Mesendoderm (in vitro differentiated cells): ENCODE results near the gene PSMB3.
"Not testable (repeated sequence)": the region's sequence is repeated elsewhere in the genome, so short reads cannot be mapped to it uniquely, and the experiment has no call there.

Source experiments
- DNase-seq: peaks from one replicate; pipeline ENCODE4 v3.0.0; 2013
- H2AK5ac ChIP-seq: 2 replicates; pipeline ENCODE4 v1.6.1; 2013; ENCODE audit warnings: low read length, inconsistent platforms
- H2BK120ac ChIP-seq: 2 replicates; pipeline ENCODE4 v1.6.1; 2013; ENCODE audit warnings: low read depth, mild to moderate bottlenecking, low read length, moderate library complexity, mixed read lengths
- H2BK15ac ChIP-seq: replicated peaks from 2 replicates; pipeline ENCODE4 v1.6.1; 2013; ENCODE audit warnings: low read depth, mild to moderate bottlenecking, moderate library complexity
- H2BK5ac ChIP-seq: 2 replicates; pipeline ENCODE4 v1.6.1; 2013; ENCODE audit warnings: low read length, inconsistent platforms
- H3K18ac ChIP-seq: 2 replicates; pipeline ENCODE4 v1.6.1; 2013; ENCODE audit warnings: mild to moderate bottlenecking, low read length, mixed read lengths
- H3K23ac ChIP-seq: one replicate; pipeline ENCODE4 v1.6.1; 2013; ENCODE audit warnings: low read length
- H3K27ac ChIP-seq: 2 replicates; pipeline ENCODE4 v1.5.1; 2013; ENCODE audit warnings: low read depth, mild to moderate bottlenecking, inconsistent platforms, low read length, moderate library complexity
- H3K27me3 ChIP-seq: 2 replicates; pipeline ENCODE4 v1.6.1; 2013; ENCODE audit warnings: low read length, control low read depth, mild to moderate bottlenecking, inconsistent platforms; ENCODE audit not compliant: insufficient read depth, poor library complexity
- H3K36me3 ChIP-seq: 2 replicates; pipeline ENCODE4 v1.6.1; 2013; ENCODE audit warnings: low read length, inconsistent platforms; ENCODE audit not compliant: control insufficient read depth, insufficient read depth
- H3K4ac ChIP-seq: one replicate; pipeline ENCODE4 v1.6.1; 2013; ENCODE audit warnings: low read depth, mild to moderate bottlenecking, low read length, moderate library complexity
- H3K4me1 ChIP-seq: 2 replicates; pipeline ENCODE4 v1.6.1; 2013; ENCODE audit warnings: low read depth, low read length, inconsistent platforms; ENCODE audit not compliant: control insufficient read depth
- H3K4me2 ChIP-seq: 2 replicates; pipeline ENCODE4 v1.6.1; 2013; ENCODE audit warnings: low read length
- H3K4me3 ChIP-seq: 2 replicates; pipeline ENCODE4 v1.5.1; 2013; ENCODE audit warnings: mild to moderate bottlenecking, low read length
- H3K56ac ChIP-seq: one replicate; pipeline ENCODE4 v1.6.1; 2013; ENCODE audit warnings: low read length
- H3K79me1 ChIP-seq: 2 replicates; pipeline ENCODE4 v1.6.1; 2013; ENCODE audit warnings: low read length, inconsistent platforms
- H3K79me2 ChIP-seq: 2 replicates; pipeline ENCODE4 v1.6.1; 2013; ENCODE audit warnings: mild to moderate bottlenecking, low read length; ENCODE audit not compliant: control insufficient read depth, insufficient read depth
- H3K9ac ChIP-seq: 2 replicates; pipeline ENCODE4 v1.6.1; 2013; ENCODE audit warnings: low read length, inconsistent platforms
- H4K5ac ChIP-seq: one replicate; pipeline ENCODE4 v1.6.1; 2013; ENCODE audit warnings: low read length
- H4K8ac ChIP-seq: one replicate; pipeline ENCODE4 v1.6.1; 2013; ENCODE audit warnings: low read depth, mild to moderate bottlenecking, control low read depth, low read length, moderate library complexity
- WGBS: extraction: QIAGEN DNeasy Blood & Tissue Kit; methylation state at CpG from one replicate; pipeline ENCODE4 v1.1.7; 2013; ENCODE audit warnings: low lambda C conversion rate, missing lambda C conversion rate; ENCODE audit not compliant: insufficient coverage; ENCODE audit errors: extremely low coverage; 5-methylcytosine and 5-hydroxymethylcytosine counted together

The PSMB3 gene

DNA sequence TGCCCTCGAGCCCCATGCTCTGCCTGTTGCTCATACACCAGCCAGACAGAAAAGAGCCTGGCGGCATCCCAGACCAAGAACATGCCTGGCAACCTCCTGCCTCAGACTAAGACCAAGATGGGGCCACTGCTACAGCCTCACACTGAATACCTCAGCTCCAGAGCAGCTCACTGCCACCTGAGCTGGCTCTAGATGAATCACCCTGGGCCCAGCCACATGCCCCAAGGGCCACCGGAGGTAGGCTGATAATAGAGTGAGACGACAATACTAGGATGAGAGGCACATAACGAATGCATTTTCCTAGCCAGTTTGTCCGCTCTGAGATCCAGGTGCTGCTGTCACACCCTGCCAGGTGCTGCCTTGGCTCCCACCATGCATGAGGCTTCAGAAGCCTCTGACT, 33.8 kb downstream of the PSMB3 start:
- Histone ChIP-seq H3K4ac (no peak overlapping the region), H3K27me3 (no peaks in the 10 kb centered on the region), H2BK15ac (no peak overlapping the region), H4K5ac (no peak overlapping the region), H3K27ac (no peak overlapping the region), H3K36me3 (peaks cover 18% of the 10 kb centered on the region), H3K4me2 (no peak overlapping the region), H3K56ac (no peak overlapping the region), H3K79me1 (peaks cover 11% of the 10 kb centered on the region), H3K4me3 (no peak overlapping the region), H3K18ac (no peak overlapping the region), H3K9ac (no peak overlapping the region), H3K4me1 (peaks cover 4% of the 10 kb centered on the region), H3K79me2 (peaks cover 3% of the 10 kb centered on the region), H2AK5ac (no peak overlapping the region), H3K23ac (no peak overlapping the region), H4K8ac (no peak overlapping the region), H2BK5ac (no peak overlapping the region), H2BK120ac (no peak overlapping the region)
- no CpG with 5 or more reads among the region's 6 CpGs for WGBS
- no peak for DNase-seq

- not testable (repeated sequence) for DNase-seq, H4K8ac ChIP-seq, H3K56ac ChIP-seq, H3K4me2 ChIP-seq, H3K4me1 ChIP-seq, H2BK120ac ChIP-seq, H3K27me3 ChIP-seq, H3K9ac ChIP-seq, H3K4ac ChIP-seq, H2BK15ac ChIP-seq, H3K23ac ChIP-seq, H2BK5ac ChIP-seq, H3K27ac ChIP-seq, H4K5ac ChIP-seq, H3K18ac ChIP-seq, H3K4me3 ChIP-seq, H2AK5ac ChIP-seq, H3K79me2 ChIP-seq
- H3K36me3 ChIP-seq: peaks cover 14% of the 10 kb centered on the region
- no CpG with 5 or more reads among the region's 4 CpGs for WGBS
- H3K79me1 ChIP-seq: peaks cover 13% of the 10 kb centered on the region
These were observed 35.5 kb downstream of the PSMB3 start for GRCh38 chr17:38787999-38788398.

- peak; percentile 94 for DNase-seq
- Histone ChIP-seq H4K8ac (no peak overlapping the region), H2BK5ac (no peak overlapping the region), H3K56ac (no peak overlapping the region), H3K4me1 (peaks cover 4% of the 10 kb centered on the region), H2BK120ac (no peak overlapping the region), H3K79me2 (peaks cover 13% of the 10 kb centered on the region), H3K4me2 (no peak overlapping the region), H3K36me3 (peaks cover 10% of the 10 kb centered on the region), H3K4ac (no peak overlapping the region), H2BK15ac (no peak overlapping the region), H3K9ac (no peak overlapping the region), H3K27me3 (no peaks in the 10 kb centered on the region), H3K27ac (no peak overlapping the region), H3K23ac (no peak overlapping the region), H4K5ac (no peak overlapping the region), H3K79me1 (peaks cover 13% of the 10 kb centered on the region), H3K18ac (no peak overlapping the region), H3K4me3 (no peak overlapping the region), H2AK5ac (no peak overlapping the region)
- no CpG with 5 or more reads among the region's 1 CpG for WGBS
These were observed 36.6 kb downstream of the PSMB3 start for GRCh38 chr17:38789185-38789584.

- H3K36me3 ChIP-seq, H2BK15ac ChIP-seq, H3K4me1 ChIP-seq, H3K4ac ChIP-seq, H3K27ac ChIP-seq, H2BK120ac ChIP-seq, H3K56ac ChIP-seq, H2AK5ac ChIP-seq, H3K23ac ChIP-seq, H2BK5ac ChIP-seq, H4K8ac ChIP-seq, H3K4me2 ChIP-seq, H4K5ac ChIP-seq, H3K9ac ChIP-seq, H3K27me3 ChIP-seq, H3K18ac ChIP-seq, H3K4me3 ChIP-seq: not testable (repeated sequence)
- no CpG with 5 or more reads among the region's 13 CpGs for WGBS
- Histone ChIP-seq H3K79me1 (peaks cover 13% of the 10 kb centered on the region), H3K79me2 (peaks cover 16% of the 10 kb centered on the region)
- peak; percentile 19 for DNase-seq
These were observed 37.7 kb downstream of the PSMB3 start for GRCh38 chr17:38790148-38790707.

GRCh38 chr17:38791162-38791561, 38.6 kb downstream of the PSMB3 start:
- Histone ChIP-seq H3K36me3 (peaks cover 5% of the 10 kb centered on the region), H2BK120ac (no peak overlapping the region), H2BK15ac (no peak overlapping the region), H3K79me2 (peaks cover 20% of the 10 kb centered on the region), H2BK5ac (no peak overlapping the region), H3K56ac (peak overlapping the region; percentile 30), H3K4me1 (peaks cover 4% of the 10 kb centered on the region), H3K23ac (no peak overlapping the region), H3K18ac (no peak overlapping the region), H2AK5ac (no peak overlapping the region), H3K4me3 (no peak overlapping the region), H3K4me2 (no peak overlapping the region), H3K27ac (no peak overlapping the region), H4K5ac (no peak overlapping the region), H4K8ac (no peak overlapping the region), H3K79me1 (peaks cover 14% of the 10 kb centered on the region), H3K4ac (no peak overlapping the region), H3K27me3 (no peaks in the 10 kb centered on the region), H3K9ac (no peak overlapping the region)
- no peak for DNase-seq
- no CpG with 5 or more reads among the region's 5 CpGs for WGBS

DNA sequence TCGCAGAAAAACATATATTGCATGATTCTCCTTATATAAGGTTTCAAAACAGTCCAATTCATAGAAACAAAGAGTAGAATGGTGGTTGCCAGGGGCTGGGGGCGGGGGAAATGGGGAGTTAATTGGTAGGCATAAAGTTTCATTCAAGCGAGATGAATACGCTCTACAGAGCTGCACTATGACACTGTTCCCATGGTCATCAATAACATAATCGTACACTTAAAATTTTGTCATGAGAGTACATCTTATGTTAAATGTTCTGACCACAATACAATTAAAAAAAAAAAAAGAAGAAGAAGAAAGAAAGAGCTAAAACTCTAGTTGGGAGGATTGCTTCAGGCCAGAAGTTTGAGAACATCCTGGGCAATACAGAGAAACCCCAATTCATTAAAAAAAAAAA, 41.7 kb downstream of the PSMB3 start:
- no peak overlapping the region for H2AK5ac ChIP-seq
- H2BK120ac ChIP-seq: no peak overlapping the region
- H2BK15ac ChIP-seq: no peak overlapping the region
- no peak overlapping the region for H4K8ac ChIP-seq
- no peak overlapping the region for H3K27ac ChIP-seq
- DNase-seq: no peak
- no peak overlapping the region for H3K4me2 ChIP-seq
- peaks cover 25% of the 10 kb centered on the region for H3K79me1 ChIP-seq
- no peaks in the 10 kb centered on the region for H3K36me3 ChIP-seq
- no CpG with 5 or more reads among the region's 5 CpGs for WGBS
- H3K4ac ChIP-seq: no peak overlapping the region
- peaks cover 50% of the 10 kb centered on the region for H3K79me2 ChIP-seq
- H4K5ac ChIP-seq: no peak overlapping the region
- H2BK5ac ChIP-seq: no peak overlapping the region
- peaks cover 9% of the 10 kb centered on the region for H3K4me1 ChIP-seq
- H3K9ac ChIP-seq: no peak overlapping the region
- no peak overlapping the region for H3K4me3 ChIP-seq
- no peaks in the 10 kb centered on the region for H3K27me3 ChIP-seq
- H3K18ac ChIP-seq: no peak overlapping the region
- no peak overlapping the region for H3K56ac ChIP-seq
- H3K23ac ChIP-seq: no peak overlapping the region
